Stimulated activated CD8-positive, alpha-beta memory T cell treated with anti-CD3 and anti-CD28 coated beads, Interleukin-12 subunit alpha, Interleukin-12 subunit beta, amount 100 ng/mL, for 24 hours (primary cell): ENCODE results near the gene PCDHGA4.
"Not testable (repeated sequence)": the region's sequence is repeated elsewhere in the genome, so short reads cannot be mapped to it uniquely, and the experiment has no call there.

ENCODE experiments used
- DNase-seq: peaks from one replicate; pipeline ENCODE4 v3.0.0-alpha.2; 2020; ENCODE audit errors: extremely low read depth

The PCDHGA4 gene

GRCh38 chr5:141349917-141350619 is 4.8 kb upstream of the PCDHGA4 start, which contains the start of gene PCDHGB1:
Gene PCDHGB1 (plus strand): TSS chr5:141350099. CDS start chr5:141350261, 162 bp downstream.
- no peak for DNase-seq

GRCh38 chr5:141351591-141351990 is 3.2 kb upstream of the PCDHGA4 start:
- DNase-seq: no peak

- no peak for DNase-seq
These were observed 820 bp downstream of the PCDHGA4 start for GRCh38 chr5:141355641-141356040.

GRCh38 chr5:141356133-141356532 is 1.3 kb downstream of the PCDHGA4 start:
- DNase-seq: no peak

GRCh38 chr5:141356950-141357349 is 2.1 kb downstream of the PCDHGA4 start:
- no peak for DNase-seq

GRCh38 chr5:141359790-141360426 is 5.1 kb downstream of the PCDHGA4 start, which contains the start of gene PCDHGB2:
Gene PCDHGB2 (plus strand): TSS chr5:141359994. CDS start chr5:141360136, 142 bp downstream.
- DNase-seq: no peak

- DNase-seq: no peak
These were observed 5.9 kb downstream of the PCDHGA4 start for GRCh38 chr5:141360685-141361084.

GRCh38 chr5:141362719-141363118 is 7.9 kb downstream of the PCDHGA4 start:
- DNase-seq: no peak

- no peak for DNase-seq
These were observed 9.3 kb downstream of the PCDHGA4 start, which contains the start of gene PCDHGA5 for GRCh38 chr5:141363952-141364660. Gene PCDHGA5 (plus strand): TSS chr5:141364162. CDS start chr5:141364331, 169 bp downstream.

- no peak for DNase-seq
These were observed 11.4 kb downstream of the PCDHGA4 start for GRCh38 chr5:141366016-141366896.

- DNase-seq: no peak
These were observed 15.4 kb downstream of the PCDHGA4 start, which contains the start of gene PCDHGB3 for GRCh38 chr5:141369994-141370848. Gene PCDHGB3 (plus strand): TSS chr5:141370242. CDS start chr5:141370395, 153 bp downstream.

- DNase-seq: no peak
These were observed 17.0 kb downstream of the PCDHGA4 start for GRCh38 chr5:141371572-141372475.

- no peak for DNase-seq
These were observed 19.0 kb downstream of the PCDHGA4 start, which contains the start of gene PCDHGA6 for GRCh38 chr5:141373673-141374317. Gene PCDHGA6 (plus strand): TSS chr5:141373891. CDS start chr5:141374084, 193 bp downstream.

GRCh38 chr5:141374627-141375026 is 19.8 kb downstream of the PCDHGA4 start:
- no peak for DNase-seq

GRCh38 chr5:141375444-141376155 is 20.8 kb downstream of the PCDHGA4 start:
- DNase-seq: not testable (repeated sequence)

- no peak for DNase-seq
These were observed 27.9 kb downstream of the PCDHGA4 start, which contains the start of gene PCDHGA7 for GRCh38 chr5:141382469-141383294. Gene PCDHGA7 (plus strand): TSS chr5:141382742. CDS start chr5:141382900, 158 bp downstream.

GRCh38 chr5:141383345-141383744 is 28.5 kb downstream of the PCDHGA4 start:
- DNase-seq: no peak
